IMR-90 (cell line): ENCODE measurements around the gene GLI1. TPM values are rescaled to one million over a fixed set of nuclear protein-coding genes. Genes with fewer than 3 reads are reported as not detected.

Experiments used
- ATAC-seq: fragments of 200-7000 bp; cut with Tn5 transposase; 2 replicates; pipeline ENCODE4 v1.9.1; 2020; ENCODE audit warnings: low read depth, mild to moderate bottlenecking, moderate library complexity
- BruUV-seq: library from RNA; stranded (reverse); fragments of 400-500 nt; replicated peaks from 2 replicates; lab custom pipeline; 2021; lab: Mats Ljungman, UMichigan
- CTCF ChIA-PET: fragments of 300-600 bp; formaldehyde crosslinking; extraction: SDS; loops from one replicate; lab custom pipeline; 2021; ENCODE audit warnings: antibody characterized with exemption; lab: Yijun Ruan, JAX
- POLR2A ChIA-PET: fragments of 300-600 bp; sonication (Branson Sonifier 250); formaldehyde crosslinking; loops from one replicate; lab custom pipeline; 2022; ENCODE audit warnings: antibody characterized with exemption; ENCODE audit not compliant: unreplicated experiment; lab: Charles Lee
- DNase-seq: peaks from one replicate; pipeline ENCODE4 v3.0.0; 2013
- H2AFZ ChIP-seq: replicated peaks from 2 replicates; pipeline ENCODE3; 2013; ENCODE audit warnings: low read length, mild to moderate bottlenecking; ENCODE audit not compliant: poor library complexity
- H2AK5ac ChIP-seq: 2 replicates; pipeline ENCODE4 v1.6.1; 2013; ENCODE audit warnings: low read depth, low read length, inconsistent platforms
- H2AK9ac ChIP-seq: replicated peaks from 2 replicates; pipeline ENCODE3; 2013; ENCODE audit warnings: mild to moderate bottlenecking, low read depth, low read length, moderate library complexity; ENCODE audit not compliant: poor library complexity
- H2BK120ac ChIP-seq: 2 replicates; pipeline ENCODE4 v1.6.1; 2013; ENCODE audit warnings: low read depth, low read length, inconsistent platforms
- H2BK15ac ChIP-seq: 3 replicates; pipeline ENCODE4 v1.6.1; 2013; ENCODE audit warnings: low read depth, low read length, inconsistent platforms
- H2BK20ac ChIP-seq: 2 replicates; pipeline ENCODE4 v1.6.1; 2013; ENCODE audit warnings: low read depth, mild to moderate bottlenecking, inconsistent platforms, low read length, moderate library complexity
- H2BK5ac ChIP-seq: 2 replicates; pipeline ENCODE4 v1.6.1; 2013; ENCODE audit warnings: mild to moderate bottlenecking, low read depth, low read length, inconsistent platforms; ENCODE audit not compliant: poor library complexity, severe bottlenecking
- H3K14ac ChIP-seq: replicated peaks from 2 replicates; pipeline ENCODE4 v1.6.1; 2013; ENCODE audit warnings: low read depth, low read length, inconsistent platforms
- H3K18ac ChIP-seq: 2 replicates; pipeline ENCODE4 v1.6.1; 2013; ENCODE audit warnings: low read depth, low read length, control low read depth
- H3K23ac ChIP-seq: 2 replicates; pipeline ENCODE4 v1.6.1; 2013; ENCODE audit warnings: low read depth, low read length, inconsistent platforms
- H3K27ac ChIP-seq: 2 replicates; pipeline ENCODE4 v1.5.1; 2013; ENCODE audit warnings: mild to moderate bottlenecking, control low read depth, low read length; ENCODE audit not compliant: insufficient read depth
- H3K27me3 ChIP-seq: 2 replicates; pipeline ENCODE4 v1.6.1; 2013; ENCODE audit warnings: low read length; ENCODE audit not compliant: control insufficient read depth, insufficient read depth
- H3K36me3 ChIP-seq: 2 replicates; pipeline ENCODE4 v1.6.1; 2013; ENCODE audit warnings: low read length, mixed read lengths; ENCODE audit not compliant: control insufficient read depth, insufficient read depth
- H3K4ac ChIP-seq: 2 replicates; pipeline ENCODE4 v1.6.1; 2013; ENCODE audit warnings: low read depth, low read length, inconsistent platforms
- H3K4me1 ChIP-seq: 2 replicates; pipeline ENCODE4 v1.6.1; 2013; ENCODE audit warnings: low read length, mixed read lengths; ENCODE audit not compliant: control insufficient read depth, insufficient read depth
- H3K4me2 ChIP-seq: 2 replicates; pipeline ENCODE4 v1.6.1; 2013; ENCODE audit warnings: low read depth, mild to moderate bottlenecking, control low read depth, low read length, moderate library complexity
- H3K4me3 ChIP-seq: 2 replicates; pipeline ENCODE4 v1.5.1; 2013; ENCODE audit warnings: low read depth, mild to moderate bottlenecking, control low read depth, low read length, moderate library complexity; ENCODE audit not compliant: insufficient read depth
- H3K56ac ChIP-seq: 2 replicates; pipeline ENCODE4 v1.6.1; 2013; ENCODE audit warnings: low read length, inconsistent platforms; ENCODE audit not compliant: insufficient read depth; ENCODE audit errors: extremely low read depth
- H3K79me1 ChIP-seq, 2 experiments: 2 replicates each; pipeline ENCODE4 v1.6.1; 2013; ENCODE audit warnings: low read length in 2 of 2, inconsistent platforms in 1 of 2, low read depth in 1 of 2
- H3K9ac ChIP-seq: 2 replicates; pipeline ENCODE4 v1.6.1; 2013; ENCODE audit warnings: low read depth, low read length, control low read depth
- H3K9me1 ChIP-seq: 2 replicates; pipeline ENCODE4 v1.6.1; 2013; ENCODE audit warnings: low read length, inconsistent platforms; ENCODE audit not compliant: insufficient read depth
- H3K9me3 ChIP-seq: 2 replicates; pipeline ENCODE4 v1.6.1; 2013; ENCODE audit warnings: low read length; ENCODE audit not compliant: control insufficient read depth, insufficient read depth
- H4K20me1 ChIP-seq: 2 replicates; pipeline ENCODE4 v1.6.1; 2013; ENCODE audit warnings: low read length, inconsistent platforms; ENCODE audit not compliant: insufficient read depth
- H4K5ac ChIP-seq: 2 replicates; pipeline ENCODE4 v1.6.1; 2013; ENCODE audit warnings: mild to moderate bottlenecking, low read depth, low read length, control low read depth
- H4K8ac ChIP-seq, 2 experiments: 2 replicates each; pipeline ENCODE4 v1.6.1; 2013; ENCODE audit warnings: low read depth in 2 of 2, low read length in 2 of 2, control low read depth in 1 of 2, inconsistent platforms in 1 of 2
- H4K91ac ChIP-seq: 2 replicates; pipeline ENCODE4 v1.6.1; 2013; ENCODE audit warnings: low read depth, low read length, inconsistent platforms; ENCODE audit not compliant: insufficient read depth
- BHLHE40 ChIP-seq: fragments of 150-350 bp; IDR thresholded peaks from 2 replicates; pipeline ENCODE4 v1.6.1; 2016; ENCODE audit warnings: mild to moderate bottlenecking, low read depth, low read length
- CEBPB ChIP-seq: IDR thresholded peaks from 2 replicates; pipeline ENCODE4 v1.6.1; 2012; ENCODE audit warnings: low read depth, low read length, improper control_type of control experiment
- CHD1 ChIP-seq: IDR thresholded peaks from 2 replicates; pipeline ENCODE4 v1.6.1; 2012; ENCODE audit warnings: low read depth, low read length, improper control_type of control experiment
- CTCF ChIP-seq: conservative IDR thresholded peaks from 2 replicates; pipeline ENCODE4 v1.5.1; 2012; ENCODE audit warnings: mild to moderate bottlenecking, low read depth, low read length, improper control_type of control experiment
- ELK1 ChIP-seq: fragments of 150-350 bp; IDR thresholded peaks from 2 replicates; pipeline ENCODE4 v1.6.1; 2016; ENCODE audit warnings: low read depth, mild to moderate bottlenecking, low read length, moderate library complexity, borderline replicate concordance
- FOS ChIP-seq: fragments of 150-350 bp; IDR thresholded peaks from 2 replicates; pipeline ENCODE4 v1.6.1; 2016; ENCODE audit warnings: low read depth, low read length
- MAFK ChIP-seq: IDR thresholded peaks from 2 replicates; pipeline ENCODE4 v1.6.1; 2012; ENCODE audit warnings: low read depth, low read length, improper control_type of control experiment
- MAZ ChIP-seq: IDR thresholded peaks from 2 replicates; pipeline ENCODE4 v1.6.1; 2012; ENCODE audit warnings: low read depth, mild to moderate bottlenecking, low read length, improper control_type of control experiment, moderate library complexity, borderline replicate concordance
- MXI1 ChIP-seq: IDR thresholded peaks from 2 replicates; pipeline ENCODE4 v1.6.1; 2012; ENCODE audit warnings: low read depth, mild to moderate bottlenecking, low read length, moderate library complexity, borderline replicate concordance
- NFE2L2 ChIP-seq: fragments of 150-350 bp; IDR thresholded peaks from 2 replicates; pipeline ENCODE4 v1.6.1; 2016; ENCODE audit warnings: low read depth, mild to moderate bottlenecking, low read length
- POLR2A ChIP-seq: IDR thresholded peaks from 2 replicates; pipeline ENCODE4 v1.6.1; 2012; ENCODE audit warnings: mild to moderate bottlenecking, low read depth, low read length
- RAD21 ChIP-seq: IDR thresholded peaks from 2 replicates; pipeline ENCODE4 v1.6.1; 2012; ENCODE audit warnings: low read length, improper control_type of control experiment
- RCOR1 ChIP-seq: IDR thresholded peaks from 2 replicates; pipeline ENCODE4 v1.6.1; 2012; ENCODE audit warnings: mild to moderate bottlenecking, low read length, improper control_type of control experiment; ENCODE audit not compliant: insufficient replicate concordance
- RFX5 ChIP-seq: IDR thresholded peaks from 2 replicates; pipeline ENCODE4 v1.8.0; 2012; ENCODE audit warnings: low read depth, mild to moderate bottlenecking, low read length, moderate library complexity
- SMC3 ChIP-seq: fragments of 150-350 bp; IDR thresholded peaks from 2 replicates; pipeline ENCODE4 v1.6.1; 2016; ENCODE audit warnings: low read depth, mild to moderate bottlenecking, antibody characterized with exemption, low read length, moderate library complexity
- WGBS, 2 experiments: methylation state at CpG; one replicate each; pipeline versions ENCODE4 v1.1.5 to v1.1.7; 2013; ENCODE audit warnings: missing lambda C conversion rate in 2 of 2; ENCODE audit not compliant: insufficient read length in 1 of 2; ENCODE audit errors: extremely low coverage in 2 of 2; 5-methylcytosine and 5-hydroxymethylcytosine counted together
- dilution Hi-C: fragments of 300-500 bp; cut with HindIII; formaldehyde crosslinking; loops from one replicate; pipeline ENCODE4 v1.14.3; 2018; ENCODE audit warnings: low sequenced_read_pairs; ENCODE audit not compliant: unreplicated experiment
- in situ Hi-C: fragments of 300-500 bp; cut with MboI; formaldehyde crosslinking; loops from 3 replicates; pipeline ENCODE4 v1.14.3; 2019; ENCODE audit warnings: low sequenced_read_pairs, inconsistent platforms, mixed read lengths
- intact Hi-C: fragments of 100-400 bp; cut with micrococcal nuclease; formaldehyde crosslinking; loops from 2 replicates; pipeline ENCODE4 v1.10.0; 2022
- polyA plus RNA-seq, 3 experiments: library from polyadenylated mRNA; depleted of rRNA; stranded (reverse); fragments of >200 nt; gene quantifications; 2 replicates each; pipeline ENCODE4 v1.2.3, GENCODE V29; 2012; ENCODE audit warnings: low replicate concordance in 1 of 3
- total RNA-seq: library from RNA; depleted of rRNA; stranded (reverse); fragments of >200 nt; gene quantifications from 2 replicates; pipeline ENCODE4 v1.2.3, GENCODE V29; 2012

The GLI1 gene
- total and polyA plus RNA-seq, 2 of the 4 experiments (the other 2 are of a cell fraction): 1.3 to 3.8 TPM

- dilution Hi-C loops: no loop called here
- H3K4me2 ChIP-seq: no peak overlapping the region
- no peak overlapping the region for H2AFZ ChIP-seq
- no peak overlapping the region for H3K18ac ChIP-seq
- TF ChIP-seq BHLHE40 (no peak), SMC3 (no peak), MXI1 (no peak), RCOR1 (no peak), FOS (no peak), CTCF (no peak), POLR2A (no peak), MAFK (no peak), RFX5 (no peak), ELK1 (no peak), MAZ (no peak), CHD1 (no peak), RAD21 (no peak), NFE2L2 (no peak), CEBPB (no peak)
- no peak overlapping the region for H2BK5ac ChIP-seq
- no peak overlapping the region for H2BK15ac ChIP-seq
- no peak for ATAC-seq
- in situ Hi-C loops: no loop called here
- H4K8ac ChIP-seq: peak overlapping the region in 1 of 2 experiments; percentile 82; a peak in 1 of 4 replicates
- no peak overlapping the region for H2BK120ac ChIP-seq
- 75% methylated on average over 2 of the region's 6 CpGs; no CpG with 5 or more reads in 1 of the 2 experiments for WGBS, 2 experiments
- H3K79me1 ChIP-seq: peaks cover 26 to 57% of the 10 kb centered on the region in 2 experiments
- no peak overlapping the region for H3K56ac ChIP-seq
- ChIA-PET POLR2A (no interaction called here), CTCF (no interaction called here)
- H2BK20ac ChIP-seq: no peak overlapping the region
- no peak for DNase-seq
- BruUV-seq: no TSS peak
- no peak overlapping the region for H3K4ac ChIP-seq
- H3K9me1 ChIP-seq: peaks cover 5% of the 10 kb centered on the region; the same call in 1 of the 2 replicates
- peaks cover 2% of the 10 kb centered on the region for H4K20me1 ChIP-seq
- no peak overlapping the region; the same call in 1 of the 2 replicates for H3K14ac ChIP-seq
- intact Hi-C loops: no loop called here
- no peak overlapping the region for H2AK5ac ChIP-seq
- no peak overlapping the region for H4K5ac ChIP-seq
- no peak overlapping the region for H2AK9ac ChIP-seq
- H3K23ac ChIP-seq: no peak overlapping the region
- no peak overlapping the region for H3K27ac ChIP-seq
- no peaks in the 10 kb centered on the region for H3K9me3 ChIP-seq
- peaks cover 7% of the 10 kb centered on the region for H3K36me3 ChIP-seq
- H3K9ac ChIP-seq: no peak overlapping the region
- no peak overlapping the region for H3K4me3 ChIP-seq
- H3K4me1 ChIP-seq: peaks cover 3% of the 10 kb centered on the region
- no peak overlapping the region for H4K91ac ChIP-seq
- H3K27me3 ChIP-seq: no peaks in the 10 kb centered on the region
These were observed 30.6 kb upstream of the GLI1 start for GRCh38 chr12:57428965-57429364.
